MM.1S (cell line): ENCODE measurements around the gene SLC37A3.

Source experiments
- CTCF ChIP-seq: fragments of 300-600 bp; sonication (generic); IDR thresholded peaks from 2 replicates; pipeline ENCODE4 v1.5.1; 2016; ENCODE audit warnings: antibody characterized with exemption, low read length, mixed read lengths
- EZH2 ChIP-seq: fragments of 300-600 bp; sonication (generic); optimal IDR thresholded peaks from 2 replicates; pipeline ENCODE3; 2017; ENCODE audit warnings: low read depth, mild to moderate bottlenecking, antibody characterized with exemption, low read length, mixed read lengths
- EZH2phosphoT487 ChIP-seq: fragments of 300-600 bp; sonication (generic); IDR thresholded peaks from 2 replicates; pipeline ENCODE4 v1.6.1; 2018; ENCODE audit warnings: antibody characterized with exemption, low read length

DNA sequence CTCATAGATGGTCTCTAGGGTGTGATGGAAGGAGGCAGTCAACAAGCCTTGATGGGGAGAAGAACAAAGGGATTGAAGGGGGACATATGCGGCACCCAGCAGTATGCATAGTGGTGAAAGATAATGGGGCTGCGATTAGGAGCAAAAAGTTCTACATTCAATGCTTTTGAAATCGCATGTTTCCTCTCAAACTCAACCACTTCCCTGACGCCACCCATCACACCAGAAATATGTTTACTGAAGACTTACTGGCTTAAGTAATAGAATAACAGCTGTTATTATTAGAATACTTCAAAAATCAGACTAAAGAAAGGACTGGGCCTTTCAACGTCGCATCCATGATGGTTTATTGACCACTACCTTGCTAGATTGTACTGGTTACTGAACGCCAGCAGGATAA is 49.5 kb upstream of the SLC37A3 start:
- TF ChIP-seq CTCF (no peak), EZH2phosphoT487 (no peak), EZH2 (no peak)
